Spinal cord (tissue), 10 donors: ENCODE data around the gene PACRG. TPM values are rescaled to one million over a fixed set of nuclear protein-coding genes. Genes with fewer than 3 reads are reported as not detected.

Experiments used
- DNase-seq, 6 donors: peaks; one replicate each; pipeline versions ENCODE4 v3.0.0 to v3.0.0-alpha.2; 2013 to 2015; ENCODE audit warnings: low spot score in 6 of 6, low read depth in 4 of 6
- H3K27ac ChIP-seq: one replicate; pipeline ENCODE4 v1.5.1; 2013; ENCODE audit warnings: low read depth, low read length, control low read depth
- H3K27me3 ChIP-seq: one replicate; pipeline ENCODE4 v1.6.1; 2013; ENCODE audit warnings: low read length; ENCODE audit not compliant: control insufficient read depth, insufficient read depth
- H3K36me3 ChIP-seq: one replicate; pipeline ENCODE4 v1.6.1; 2013; ENCODE audit warnings: low read length; ENCODE audit not compliant: control insufficient read depth, insufficient read depth
- H3K4me1 ChIP-seq: one replicate; pipeline ENCODE4 v1.6.1; 2013; ENCODE audit warnings: low read length; ENCODE audit not compliant: control insufficient read depth, insufficient read depth
- H3K4me3 ChIP-seq: one replicate; pipeline ENCODE4 v1.5.1; 2013; ENCODE audit warnings: low read depth, low read length, control low read depth
- H3K9me3 ChIP-seq: one replicate; pipeline ENCODE4 v1.6.1; 2013; ENCODE audit warnings: low read length; ENCODE audit not compliant: control insufficient read depth, insufficient read depth
- WGBS: methylation state at CpG from one replicate; pipeline ENCODE4 v1.1.5; 2013; ENCODE audit warnings: missing lambda C conversion rate; ENCODE audit not compliant: insufficient coverage; 5-methylcytosine and 5-hydroxymethylcytosine counted together
- polyA plus RNA-seq, 2 donors: library from polyadenylated mRNA; unstranded; fragments of 120-200 nt; gene quantifications; one replicate each; pipeline ENCODE4 v1.2.1, GENCODE V29; 2013; ENCODE audit not compliant: insufficient read length in 2 of 2
- total RNA-seq, 2 donors: library from RNA; depleted of rRNA in 1 of 2; stranded (reverse); fragments of 120-200 nt in 1 of 2; fragments of >200 nt in 1 of 2; gene quantifications; one replicate each; pipeline versions ENCODE4 v1.2.3 to v1.2.4, GENCODE V29; 2013 to 2014
- donor health status: healthy.

Gene PACRG
- total and polyA plus RNA-seq, 4 donors, result 9.5 to 21.2 (median 17.8) TPM

DNA sequence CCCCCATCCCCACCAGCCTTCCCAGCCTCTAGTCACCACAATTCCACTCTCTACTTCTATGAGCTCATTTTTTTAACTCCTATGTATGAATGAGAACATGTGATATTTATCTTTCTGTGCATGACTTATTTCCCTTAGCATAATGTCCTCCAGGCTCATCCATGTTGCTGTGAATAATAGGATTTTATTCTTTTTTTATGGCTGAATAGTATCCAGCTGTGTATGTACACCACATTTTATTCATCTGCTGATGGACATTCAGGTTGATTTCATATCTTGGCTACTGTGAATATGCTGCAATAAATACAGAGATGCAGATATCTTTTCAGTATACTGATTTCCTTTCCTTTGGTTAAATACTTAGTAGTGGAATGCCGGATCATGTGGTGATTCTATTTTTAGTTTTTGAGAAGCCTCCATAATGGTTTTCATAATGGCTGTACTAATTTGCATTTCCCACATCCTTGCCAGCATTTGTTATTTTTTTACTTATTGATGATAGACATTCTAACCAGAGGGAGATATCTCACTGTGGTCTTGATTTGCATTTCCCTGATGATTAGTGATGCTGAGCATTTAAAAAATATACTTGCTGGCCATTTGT is 194.9 kb downstream of the PACRG start:
- Histone ChIP-seq H3K36me3 (no peaks in the 10 kb centered on the region), H3K27ac (no peak overlapping the region), H3K27me3 (no peaks in the 10 kb centered on the region), H3K4me3 (no peak overlapping the region), H3K9me3 (peaks cover 10% of the 10 kb centered on the region), H3K4me1 (no peaks in the 10 kb centered on the region)
- DNase-seq, result no peak
- WGBS, result no CpG with 5 or more reads among the region's 1 CpG

DNA sequence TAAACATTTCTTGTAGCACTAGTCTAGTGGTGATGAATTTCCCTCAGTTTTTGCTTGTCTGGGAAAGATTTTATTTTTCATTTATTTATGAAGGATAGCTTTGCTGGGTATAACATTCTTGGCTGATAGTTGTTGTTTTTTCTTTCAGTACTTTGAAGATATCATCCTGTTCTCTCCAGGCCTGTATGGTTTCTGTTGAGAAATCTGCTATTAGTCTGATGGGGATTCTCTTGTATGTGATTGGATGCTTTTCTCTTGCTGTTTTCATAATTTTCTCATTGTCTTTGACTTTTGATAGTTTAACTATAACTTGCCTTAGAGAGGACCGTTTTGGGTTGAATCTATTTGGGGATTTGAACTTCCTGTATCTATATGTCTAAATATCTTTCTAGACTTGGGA is 207.1 kb downstream of the PACRG start:
- peaks cover 2% of the 10 kb centered on the region for H3K9me3 ChIP-seq
- WGBS, result no CpG with 5 or more reads among the region's 1 CpG
- H3K4me1 ChIP-seq, result no peaks in the 10 kb centered on the region
- DNase-seq, result no peak
- no peak overlapping the region for H3K27ac ChIP-seq
- no peaks in the 10 kb centered on the region for H3K27me3 ChIP-seq
- no peaks in the 10 kb centered on the region for H3K36me3 ChIP-seq
- H3K4me3 ChIP-seq, result no peak overlapping the region

DNA sequence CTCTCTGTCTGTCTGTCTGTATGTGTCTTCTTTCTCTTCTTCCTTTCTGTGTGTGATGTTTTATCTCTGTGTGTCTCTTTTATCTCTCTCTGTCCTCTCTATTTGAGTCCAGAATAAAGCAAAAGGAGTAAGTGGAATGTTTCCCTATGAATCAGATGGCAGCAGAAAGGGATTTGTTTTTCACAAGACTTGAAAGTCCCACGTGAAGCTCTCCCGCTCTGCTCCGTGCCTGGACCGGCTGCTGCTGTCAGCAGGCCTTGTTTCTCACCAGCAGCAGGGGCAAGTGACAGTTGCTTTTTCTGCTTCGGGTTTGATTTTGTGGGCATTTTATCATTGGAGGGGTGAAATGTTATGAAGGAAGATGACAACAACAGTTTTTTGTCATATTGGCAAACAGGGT is 212.7 kb downstream of the PACRG start:
- H3K36me3 ChIP-seq, result peaks cover 2% of the 10 kb centered on the region
- H3K4me3 ChIP-seq, result no peak overlapping the region
- H3K27ac ChIP-seq, result no peak overlapping the region
- peaks cover 8% of the 10 kb centered on the region for H3K4me1 ChIP-seq
- H3K27me3 ChIP-seq, result no peaks in the 10 kb centered on the region
- peaks cover 2% of the 10 kb centered on the region for H3K9me3 ChIP-seq
- DNase-seq, result peak in 1 of 6 donors; percentile 32
- WGBS, result 42% methylated on average over 5 of the region's 5 CpGs

DNA sequence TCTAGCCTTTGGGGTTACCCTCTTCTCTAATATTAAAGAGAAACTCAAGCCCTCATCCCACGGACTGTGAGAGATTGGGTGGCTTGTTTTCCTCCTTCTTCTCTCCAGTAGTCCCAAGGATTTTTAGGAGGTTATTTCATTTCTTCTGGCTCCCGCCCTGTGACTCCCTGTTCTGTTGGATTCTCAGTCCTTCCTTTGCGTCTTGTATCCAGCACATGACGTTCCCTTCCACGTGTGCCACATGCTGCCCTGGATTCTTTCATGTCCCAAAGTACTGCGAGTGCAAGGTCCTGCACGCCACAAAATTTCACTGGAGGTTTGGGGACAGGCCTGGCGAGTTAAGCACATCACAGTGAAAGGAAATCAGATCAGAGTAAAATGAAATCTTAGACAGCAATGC is 213.4 kb downstream of the PACRG start:
- peaks cover 2% of the 10 kb centered on the region for H3K9me3 ChIP-seq
- 73% methylated on average over 6 of the region's 8 CpGs for WGBS
- DNase-seq, result no peak
- no peak overlapping the region for H3K4me3 ChIP-seq
- H3K36me3 ChIP-seq, result peaks cover 2% of the 10 kb centered on the region
- no peaks in the 10 kb centered on the region for H3K27me3 ChIP-seq
- no peak overlapping the region for H3K27ac ChIP-seq
- peaks cover 8% of the 10 kb centered on the region for H3K4me1 ChIP-seq

DNA sequence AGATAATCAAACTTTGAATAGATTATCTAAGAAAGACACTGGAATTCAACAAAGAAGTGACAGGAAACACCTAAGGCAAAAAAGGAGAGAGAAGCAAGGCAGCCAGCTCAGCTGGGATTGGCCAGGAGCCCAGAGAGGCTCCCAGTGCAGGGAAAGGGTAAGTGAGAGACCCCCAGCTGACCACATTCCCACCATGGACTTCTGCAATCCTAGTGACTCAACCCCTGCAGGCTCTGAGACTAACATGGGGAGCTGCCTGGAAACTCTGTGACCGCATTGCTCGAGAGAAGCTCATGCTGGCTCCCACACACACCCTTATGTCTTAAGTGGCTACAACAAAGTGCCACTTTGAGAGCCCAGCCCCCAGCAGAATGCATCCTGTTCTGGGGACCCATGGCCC is 215.1 kb downstream of the PACRG start:
- H3K27ac ChIP-seq, result no peak overlapping the region
- DNase-seq, result no peak
- peaks cover 2% of the 10 kb centered on the region for H3K9me3 ChIP-seq
- no peaks in the 10 kb centered on the region for H3K27me3 ChIP-seq
- 63% methylated on average over 2 of the region's 2 CpGs for WGBS
- no peak overlapping the region for H3K4me3 ChIP-seq
- peaks cover 2% of the 10 kb centered on the region for H3K36me3 ChIP-seq
- H3K4me1 ChIP-seq, result peaks cover 8% of the 10 kb centered on the region

DNA sequence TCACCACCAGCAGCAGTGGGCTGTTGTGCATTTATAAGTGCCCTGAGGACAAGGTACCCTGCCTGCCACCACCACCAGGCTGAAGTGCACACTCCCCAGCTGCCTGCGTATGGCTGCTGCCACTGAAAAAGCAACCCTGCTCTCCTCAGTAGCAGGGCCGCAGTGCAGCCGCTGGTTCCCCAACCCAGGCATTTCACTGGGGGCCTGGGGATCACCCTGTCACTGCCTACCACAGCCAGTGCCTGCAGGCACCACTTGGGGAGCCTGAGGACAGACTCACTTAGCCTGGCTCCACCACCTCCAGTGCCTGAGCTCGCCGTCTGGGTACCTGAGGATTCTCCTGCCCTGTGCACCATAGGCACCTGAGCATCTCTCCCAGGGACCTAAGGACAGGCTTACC is 215.6 kb downstream of the PACRG start:
- Histone ChIP-seq H3K4me1 (peaks cover 8% of the 10 kb centered on the region), H3K27me3 (no peaks in the 10 kb centered on the region), H3K36me3 (peaks cover 2% of the 10 kb centered on the region), H3K9me3 (peaks cover 2% of the 10 kb centered on the region), H3K4me3 (no peak overlapping the region), H3K27ac (no peak overlapping the region)
- 89% methylated on average over 5 of the region's 5 CpGs for WGBS
- no peak for DNase-seq

DNA sequence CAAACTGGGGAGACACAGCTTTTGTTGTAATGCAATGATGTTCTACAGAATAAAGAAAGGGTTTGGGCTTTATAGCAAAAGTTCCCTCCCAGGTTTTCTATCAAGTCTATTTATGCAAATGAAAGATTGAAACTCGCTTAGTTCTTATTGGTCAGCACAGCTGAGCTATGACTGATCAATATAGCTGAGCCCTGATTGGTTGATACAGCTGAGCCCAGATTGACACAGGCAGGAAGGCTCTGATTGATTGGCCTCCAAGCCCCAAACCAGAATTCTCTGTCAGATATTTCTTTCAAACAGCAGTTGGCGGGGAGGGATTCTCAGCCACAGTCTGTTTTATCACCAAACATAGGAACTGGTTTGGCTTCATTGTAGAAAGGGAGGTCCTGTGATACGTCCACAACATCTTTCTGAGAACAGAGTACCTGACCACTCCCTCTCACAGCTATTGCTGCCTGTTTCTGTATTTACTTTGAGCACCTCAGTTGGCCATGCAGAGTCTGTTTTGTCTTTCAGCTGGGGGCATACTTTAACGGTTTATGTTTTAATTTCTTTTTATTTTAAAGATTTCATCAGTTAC is 223.5 kb downstream of the PACRG start:
- no peaks in the 10 kb centered on the region for H3K27me3 ChIP-seq
- DNase-seq, result no peak
- WGBS, result 100% methylated on average over 1 of the region's 4 CpGs
- no peak overlapping the region for H3K4me3 ChIP-seq
- no peaks in the 10 kb centered on the region for H3K4me1 ChIP-seq
- no peaks in the 10 kb centered on the region for H3K36me3 ChIP-seq
- no peaks in the 10 kb centered on the region for H3K9me3 ChIP-seq
- no peak overlapping the region for H3K27ac ChIP-seq

DNA sequence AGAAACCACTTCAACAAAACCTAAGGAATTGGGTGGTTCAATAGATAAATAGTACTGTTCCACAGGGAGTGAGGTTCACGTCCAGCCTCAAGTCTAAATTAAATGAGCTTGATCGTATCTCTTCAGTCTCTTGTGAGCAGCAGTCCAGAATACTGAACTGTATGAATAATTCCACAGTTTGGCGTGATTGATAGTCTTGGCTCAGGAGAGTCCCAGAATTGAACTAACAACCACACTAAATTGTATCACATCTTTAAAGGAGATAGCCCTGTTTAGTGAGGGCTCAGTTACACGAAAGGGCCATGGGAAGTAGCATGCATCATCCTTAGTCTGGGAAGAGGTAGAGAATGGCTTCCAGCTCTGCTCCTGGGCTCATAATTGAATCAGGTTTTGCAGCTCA is 224.6 kb downstream of the PACRG start:
- DNase-seq, result no peak
- H3K27me3 ChIP-seq, result no peaks in the 10 kb centered on the region
- WGBS, result 75% methylated on average over 3 of the region's 4 CpGs

DNA sequence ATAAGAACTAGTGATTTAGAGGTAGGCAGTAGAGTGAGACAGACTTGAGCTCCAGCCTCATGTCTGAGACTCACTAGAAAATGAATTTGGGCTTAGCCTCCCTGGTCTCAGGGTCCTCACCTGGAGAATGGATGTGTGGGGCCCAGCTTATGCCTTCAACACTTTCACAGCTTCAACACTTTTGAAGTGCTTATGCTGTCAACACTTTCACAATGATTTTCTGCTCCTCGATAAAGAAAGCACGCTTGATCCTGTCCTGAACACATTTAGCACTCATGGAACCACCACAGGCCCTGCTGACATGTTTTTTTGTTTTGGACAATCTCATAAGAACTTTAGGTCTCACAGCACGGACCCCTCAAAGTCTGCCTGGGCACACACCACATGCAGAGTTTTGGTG is 229.3 kb downstream of the PACRG start:
- no peak for DNase-seq
- 100% methylated on average over 3 of the region's 3 CpGs for WGBS
- Histone ChIP-seq H3K4me1 (no peaks in the 10 kb centered on the region), H3K27ac (no peak overlapping the region), H3K9me3 (no peaks in the 10 kb centered on the region), H3K36me3 (no peaks in the 10 kb centered on the region), H3K4me3 (no peak overlapping the region), H3K27me3 (no peaks in the 10 kb centered on the region)

More for the DNA sequence above, 224.6 kb downstream of the PACRG start:
- Histone ChIP-seq H3K4me3 (no peak overlapping the region), H3K4me1 (no peaks in the 10 kb centered on the region), H3K9me3 (no peaks in the 10 kb centered on the region), H3K36me3 (no peaks in the 10 kb centered on the region), H3K27ac (no peak overlapping the region)

DNA sequence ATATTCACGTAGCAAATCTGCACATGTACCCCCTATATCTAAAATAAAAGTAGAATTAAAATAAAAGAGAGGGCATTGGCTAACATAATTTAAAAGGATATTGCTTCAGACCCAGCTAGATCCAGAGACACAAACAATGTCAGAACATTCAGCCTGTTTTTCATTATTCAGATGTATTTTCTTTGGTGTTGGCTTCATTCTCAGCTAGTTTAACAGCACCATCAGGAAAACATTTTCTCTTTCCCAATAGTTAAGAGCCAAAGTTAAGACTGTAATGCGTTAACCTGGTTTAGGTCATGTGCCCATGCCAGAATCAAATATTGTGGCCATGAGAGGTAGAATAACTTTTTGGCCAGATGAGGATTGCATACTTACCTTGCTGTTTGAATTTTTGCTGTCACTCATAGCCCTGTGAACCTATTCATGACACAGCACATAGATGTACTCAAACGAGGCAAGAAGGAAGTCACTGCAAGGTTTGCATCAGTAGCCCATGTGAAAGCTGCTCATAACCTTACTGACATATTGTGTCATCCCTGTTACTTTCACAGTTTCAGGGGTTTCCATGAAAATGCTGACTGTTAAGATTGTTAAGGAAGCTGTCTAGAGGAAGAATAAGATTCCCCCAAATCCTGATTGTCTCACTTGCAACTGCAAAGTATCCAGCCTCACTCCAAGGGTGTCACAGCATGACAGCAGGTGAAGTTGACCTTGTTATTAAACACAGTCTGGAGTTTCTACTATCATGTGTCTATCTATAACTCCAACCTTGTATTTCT is 233.1 kb downstream of the PACRG start:
- Histone ChIP-seq H3K27ac (no peak overlapping the region), H3K36me3 (no peaks in the 10 kb centered on the region), H3K4me3 (no peak overlapping the region), H3K4me1 (no peaks in the 10 kb centered on the region), H3K27me3 (no peaks in the 10 kb centered on the region), H3K9me3 (no peaks in the 10 kb centered on the region)
- no peak for DNase-seq
- WGBS, result 78% methylated on average over 1 of the region's 3 CpGs
